AG09309 (cell line): ENCODE data around the gene RSRC1.

Source experiments
- DNase-seq: peaks from one replicate; pipeline ENCODE4 v3.0.0-alpha.2; 2010; ENCODE audit warnings: low read depth
- H3K4me3 ChIP-seq: 2 replicates; pipeline ENCODE4 v1.5.1; 2011; ENCODE audit warnings: mild to moderate bottlenecking, low read depth, low read length, moderate library complexity; ENCODE audit not compliant: control insufficient read depth
- CTCF ChIP-seq: IDR thresholded peaks from 2 replicates; pipeline ENCODE4 v1.5.1; 2011; ENCODE audit warnings: mild to moderate bottlenecking, low read depth, low read length, inconsistent platforms; ENCODE audit not compliant: insufficient read depth, control insufficient read depth; ENCODE audit errors: missing control alignments

RSRC1 gene

GRCh38 chr3:158369279-158369678 is 259.4 kb downstream of the RSRC1 start:
- H3K4me3 ChIP-seq, result no peak overlapping the region
- no peak for DNase-seq
- TF ChIP-seq CTCF, result no peak

GRCh38 chr3:158379517-158379916 is 269.6 kb downstream of the RSRC1 start:
- H3K4me3 ChIP-seq, result no peak overlapping the region
- DNase-seq, result no peak
- no peak for TF ChIP-seq CTCF

GRCh38 chr3:158381262-158381868 is 271.5 kb downstream of the RSRC1 start:
- TF ChIP-seq CTCF, result no peak
- DNase-seq, result peak; percentile 14
- no peak overlapping the region for H3K4me3 ChIP-seq

- no peak overlapping the region for H3K4me3 ChIP-seq
- no peak for TF ChIP-seq CTCF
- DNase-seq, result no peak
Observed at GRCh38 chr3:158382479-158382878, 272.6 kb downstream of the RSRC1 start.

GRCh38 chr3:158384019-158384418 is 274.1 kb downstream of the RSRC1 start:
- no peak for TF ChIP-seq CTCF
- H3K4me3 ChIP-seq, result no peak overlapping the region
- DNase-seq, result no peak

GRCh38 chr3:158395421-158395820 is 285.5 kb downstream of the RSRC1 start:
- no peak for DNase-seq
- no peak for TF ChIP-seq CTCF
- no peak overlapping the region for H3K4me3 ChIP-seq

GRCh38 chr3:158402590-158402989 is 292.7 kb downstream of the RSRC1 start:
- no peak for TF ChIP-seq CTCF
- no peak for DNase-seq
- H3K4me3 ChIP-seq, result no peak overlapping the region
